AG04449 (cell line): ENCODE measurements around the gene ANKS1B.
A peak's percentile ranks its signal among the peaks of the same experiment; 100 is the strongest.

Experiments used
- CTCF ChIA-PET: fragments of 350-600 bp; formaldehyde crosslinking; extraction: SDS; loops from one replicate; lab custom pipeline; 2021; ENCODE audit warnings: antibody characterized with exemption; lab: Yijun Ruan, JAX
- POLR2A ChIA-PET: fragments of 400-600, 350-600 bp; formaldehyde crosslinking; extraction: SDS; loops from one replicate; lab custom pipeline; 2020; ENCODE audit warnings: antibody characterized with exemption, inconsistent platforms; lab: Yijun Ruan, JAX
- DNase-seq: peaks from one replicate; pipeline ENCODE4 v3.0.0-alpha.2; 2010; ENCODE audit warnings: low read depth, low spot score
- H3K4me3 ChIP-seq: 2 replicates; pipeline ENCODE4 v1.5.1; 2011; ENCODE audit warnings: low read depth, mild to moderate bottlenecking, control low read depth, low read length
- CTCF ChIP-seq: IDR thresholded peaks from one replicate; pipeline ENCODE4 v1.5.1; 2011; ENCODE audit warnings: mild to moderate bottlenecking, moderate library complexity, low read length, control low read depth, inconsistent platforms; ENCODE audit not compliant: insufficient read depth; ENCODE audit errors: missing control alignments

Gene ANKS1B

GRCh38 chr12:98945864-98946263 is 1038.9 kb downstream of the ANKS1B start:
- CTCF ChIA-PET, result interaction anchor here (1.0 to 1.1 kb wide), 2 partner anchors 8 to 31 kb away, joined by 3 read pairs; no protein-coding TSS in a partner anchor
- POLR2A ChIA-PET, result no interaction called here
- no peak for DNase-seq
- TF ChIP-seq CTCF, result no peak
- no peak overlapping the region for H3K4me3 ChIP-seq

- DNase-seq, result no peak
- ChIA-PET CTCF (interaction anchor here (0.7 to 3.3 kb wide), 11 partner anchors 10 to 240 kb away, joined by 3 to 14 read pairs (median 4); no protein-coding TSS in a partner anchor), POLR2A (no interaction called here)
- H3K4me3 ChIP-seq, result no peak overlapping the region
- no peak for TF ChIP-seq CTCF
Measured at GRCh38 chr12:98939926-98940325, 1044.8 kb downstream of the ANKS1B start.

GRCh38 chr12:98939350-98939749 is 1045.4 kb downstream of the ANKS1B start:
- no peak overlapping the region for H3K4me3 ChIP-seq
- TF ChIP-seq CTCF, result peak; percentile 38
- POLR2A ChIA-PET, result no interaction called here
- CTCF ChIA-PET, result interaction anchor here (1.0 to 3.3 kb wide), 10 partner anchors 10 to 240 kb away, joined by 3 to 14 read pairs (median 5); no protein-coding TSS in a partner anchor
- peak; percentile 19 for DNase-seq

GRCh38 chr12:98935847-98936246 is 1048.9 kb downstream of the ANKS1B start:
- ChIA-PET CTCF (interaction anchor here (0.9 kb wide), 1 partner anchor 233 kb away, joined by 3 read pairs; no protein-coding TSS in a partner anchor), POLR2A (no interaction called here)
- no peak for TF ChIP-seq CTCF
- H3K4me3 ChIP-seq, result no peak overlapping the region
- no peak for DNase-seq

- CTCF ChIA-PET, result no interaction called here
Measured at GRCh38 chr12:98922871-98923270, 1061.9 kb downstream of the ANKS1B start.

More at GRCh38 chr12:98922871-98923270, 1061.9 kb downstream of the ANKS1B start:
- no peak for TF ChIP-seq CTCF
- H3K4me3 ChIP-seq, result no peak overlapping the region
- POLR2A ChIA-PET, result no interaction called here
- no peak for DNase-seq
